Osteoblast (primary cell): ENCODE measurements around the gene ARHGAP42. TPM values are rescaled to one million over a fixed set of nuclear protein-coding genes. Genes with fewer than 3 reads are reported as not detected.

Source experiments
- DNase-seq: peaks from one replicate; pipeline ENCODE4 v3.0.0; 2011; ENCODE audit warnings: low spot score, mixed read lengths; ENCODE audit not compliant: insufficient read length; ENCODE audit errors: missing footprints
- H2AFZ ChIP-seq: 2 replicates; pipeline ENCODE4 v1.6.0; 2011; ENCODE audit warnings: mild to moderate bottlenecking, low read length
- H3K27ac ChIP-seq: 2 replicates; pipeline ENCODE4 v1.5.1; 2011; ENCODE audit warnings: mild to moderate bottlenecking, low read depth, low read length, moderate library complexity
- H3K27me3 ChIP-seq: 2 replicates; pipeline ENCODE4 v1.6.0; 2012; ENCODE audit warnings: mild to moderate bottlenecking, control low read depth, inconsistent platforms, low read length, moderate library complexity; ENCODE audit not compliant: insufficient read depth
- H3K36me3 ChIP-seq: 2 replicates; pipeline ENCODE4 v1.5.1; 2011; ENCODE audit warnings: mild to moderate bottlenecking, low read length, control low read depth, moderate library complexity; ENCODE audit not compliant: insufficient read depth
- H3K4me1 ChIP-seq: 2 replicates; pipeline ENCODE4 v1.5.1; 2011; ENCODE audit warnings: mild to moderate bottlenecking, low read length, control low read depth, moderate library complexity; ENCODE audit not compliant: insufficient read depth
- H3K4me2 ChIP-seq: 2 replicates; pipeline ENCODE4 v1.6.0; 2011; ENCODE audit warnings: mild to moderate bottlenecking, low read length; ENCODE audit not compliant: insufficient read depth
- H3K4me3 ChIP-seq: fragments of 200-600 bp; sonication (generic); 3 replicates; pipeline ENCODE4 v1.5.1; 2012; ENCODE audit warnings: mild to moderate bottlenecking, low read length, inconsistent platforms; ENCODE audit not compliant: insufficient read depth
- H3K79me2 ChIP-seq: 2 replicates; pipeline ENCODE4 v1.6.0; 2012; ENCODE audit warnings: mild to moderate bottlenecking, low read length, control low read depth, inconsistent platforms; ENCODE audit not compliant: insufficient read depth
- H3K9me3 ChIP-seq: 2 replicates; pipeline ENCODE4 v1.5.1; 2011; ENCODE audit warnings: low read depth, low read length, control low read depth
- H4K20me1 ChIP-seq: 2 replicates; pipeline ENCODE4 v1.6.0; 2012; ENCODE audit warnings: mild to moderate bottlenecking, low read length, control low read depth; ENCODE audit not compliant: insufficient read depth
- CTCF ChIP-seq: IDR thresholded peaks from 2 replicates; pipeline ENCODE4 v1.5.1; 2011; ENCODE audit warnings: mild to moderate bottlenecking, low read depth, low read length, moderate library complexity; ENCODE audit errors: extremely low read depth
- total RNA-seq: library from RNA; depleted of rRNA; stranded (reverse); fragments of >200 nt; gene quantifications from 2 replicates; pipeline ENCODE4 v1.2.3, GENCODE V29; 2012

ARHGAP42 gene
- total RNA-seq, 1 donor, result 9.4 TPM

DNA sequence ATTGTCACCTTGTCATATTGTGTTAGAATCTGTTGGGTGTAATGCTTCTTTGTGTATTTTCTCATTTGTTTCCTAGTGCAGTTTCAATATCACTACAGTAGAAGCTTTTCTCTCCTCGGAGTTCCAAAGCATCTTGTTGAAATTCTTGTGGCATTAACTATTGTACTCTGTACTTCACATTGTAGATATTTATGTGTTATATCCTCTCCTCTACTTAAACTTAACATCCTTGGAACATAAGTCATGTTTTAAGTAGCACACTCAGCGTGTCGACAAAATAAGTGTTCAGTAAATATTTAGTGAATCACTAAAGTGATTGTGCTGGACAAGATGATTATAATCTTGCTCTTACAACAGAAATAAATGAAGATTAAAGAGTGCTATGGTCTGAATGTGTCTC, 201.7 kb downstream of the ARHGAP42 start:
- Histone ChIP-seq H3K27ac (no peak overlapping the region), H4K20me1 (no peaks in the 10 kb centered on the region), H3K79me2 (no peaks in the 10 kb centered on the region), H3K27me3 (no peaks in the 10 kb centered on the region), H3K36me3 (no peaks in the 10 kb centered on the region), H2AFZ (no peak overlapping the region), H3K9me3 (no peaks in the 10 kb centered on the region), H3K4me3 (no peak overlapping the region), H3K4me1 (peaks cover 19% of the 10 kb centered on the region), H3K4me2 (no peak overlapping the region)
- TF ChIP-seq CTCF, result no peak
- DNase-seq, result peak; percentile 3

- Histone ChIP-seq H4K20me1 (no peaks in the 10 kb centered on the region), H3K4me2 (no peak overlapping the region), H3K27ac (no peak overlapping the region), H3K27me3 (no peaks in the 10 kb centered on the region), H3K9me3 (no peaks in the 10 kb centered on the region), H2AFZ (no peak overlapping the region), H3K4me3 (no peak overlapping the region), H3K36me3 (no peaks in the 10 kb centered on the region), H3K79me2 (no peaks in the 10 kb centered on the region), H3K4me1 (peaks cover 19% of the 10 kb centered on the region)
- no peak for DNase-seq
- no peak for TF ChIP-seq CTCF
Measured at GRCh38 chr11:100889758-100890157, 202.7 kb downstream of the ARHGAP42 start.

GRCh38 chr11:100890789-100891188, 203.7 kb downstream of the ARHGAP42 start:
- H3K4me2 ChIP-seq, result peak overlapping the region; percentile 69
- no peak for DNase-seq
- TF ChIP-seq CTCF, result no peak
- no peaks in the 10 kb centered on the region for H3K9me3 ChIP-seq
- H3K4me1 ChIP-seq, result peaks cover 19% of the 10 kb centered on the region
- no peaks in the 10 kb centered on the region for H4K20me1 ChIP-seq
- no peaks in the 10 kb centered on the region for H3K36me3 ChIP-seq
- peak overlapping the region; percentile 20 for H3K4me3 ChIP-seq
- H2AFZ ChIP-seq, result peak overlapping the region; percentile 43
- peak overlapping the region; percentile 83 for H3K27ac ChIP-seq
- H3K79me2 ChIP-seq, result no peaks in the 10 kb centered on the region
- H3K27me3 ChIP-seq, result no peaks in the 10 kb centered on the region

DNA sequence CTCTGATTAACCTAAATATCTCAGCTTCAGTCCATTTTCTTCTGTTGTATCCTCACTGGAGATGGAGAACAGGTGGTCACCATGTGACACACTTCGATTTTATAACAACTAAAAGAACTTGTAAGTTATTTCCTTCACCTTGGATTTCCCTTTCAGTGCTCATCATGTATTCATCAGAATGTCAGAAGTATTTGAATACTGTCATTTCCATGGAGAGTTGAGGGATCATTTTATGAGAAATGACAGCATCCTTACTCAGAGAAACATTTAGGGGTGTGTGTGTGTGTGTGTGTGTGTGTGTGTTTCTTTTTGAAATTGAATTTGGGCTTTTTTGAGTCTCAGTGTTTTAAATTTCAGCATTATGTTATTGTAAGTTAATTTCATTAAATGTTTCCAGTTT, 205.8 kb downstream of the ARHGAP42 start:
- H2AFZ ChIP-seq, result no peak overlapping the region
- H4K20me1 ChIP-seq, result no peaks in the 10 kb centered on the region
- H3K27ac ChIP-seq, result no peak overlapping the region
- TF ChIP-seq CTCF, result no peak
- H3K4me3 ChIP-seq, result no peak overlapping the region
- H3K79me2 ChIP-seq, result no peaks in the 10 kb centered on the region
- no peaks in the 10 kb centered on the region for H3K36me3 ChIP-seq
- H3K4me2 ChIP-seq, result no peak overlapping the region
- no peak for DNase-seq
- H3K4me1 ChIP-seq, result peaks cover 19% of the 10 kb centered on the region
- no peaks in the 10 kb centered on the region for H3K27me3 ChIP-seq
- H3K9me3 ChIP-seq, result no peaks in the 10 kb centered on the region
